HepG2 (cell line): ENCODE data around the gene ANO2. TPM values are rescaled to one million over a fixed set of nuclear protein-coding genes. Genes with fewer than 3 reads are reported as not detected.

Experiments
- ATAC-seq: fragments of 200-7000 bp; cut with Tn5 transposase; 3 replicates; pipeline ENCODE4 v1.9.1; 2020; ENCODE audit warnings: mild to moderate bottlenecking, moderate library complexity
- BruUV-seq: library from RNA; stranded (reverse); fragments of 400-500 nt; replicated peaks from 2 replicates; lab custom pipeline; 2021; lab: Mats Ljungman, UMichigan
- CTCF ChIA-PET: fragments of 300-600 bp; formaldehyde crosslinking; extraction: SDS; loops from one replicate; lab custom pipeline; 2021; ENCODE audit warnings: low total read pairs, inconsistent platforms, low intra/inter-chr PET ratio; lab: Yijun Ruan, JAX
- POLR2A ChIA-PET: fragments of 350-600 bp; sonication (Branson Sonifier 250); formaldehyde crosslinking; loops from one replicate; lab custom pipeline; 2020; ENCODE audit warnings: antibody characterized with exemption, inconsistent platforms; lab: Yijun Ruan, JAX
- DNase-seq: peaks from one replicate; pipeline ENCODE4 v3.0.0-alpha.2; 2015; ENCODE audit warnings: low spot score
- FAIRE-seq: peaks from 3 replicates; lab custom pipeline; 2011; peaks lifted over from hg19 to GRCh38; lab: Jason Lieb, UNC
- H2AFZ ChIP-seq: one replicate; pipeline ENCODE4 v1.6.1; 2011; ENCODE audit warnings: low read length, inconsistent platforms
- H3K27ac ChIP-seq: fragments of 300-600 bp; 3 replicates; pipeline ENCODE4 v1.8.0; 2011; ENCODE audit warnings: mixed run types, mild to moderate bottlenecking, mixed read lengths, low read length, inconsistent platforms; ENCODE audit not compliant: insufficient read depth; ENCODE audit errors: extremely low read length
- H3K27me3 ChIP-seq, 2 experiments: fragments of 200-600 bp in 1 of 2; 2 replicates in 1 of 2; 3 replicates in 1 of 2; pipeline versions ENCODE4 v1.6.0 to v1.8.0; 2011; ENCODE audit warnings: low read length in 2 of 2, mild to moderate bottlenecking in 2 of 2, moderate library complexity in 2 of 2, inconsistent platforms in 1 of 2; ENCODE audit not compliant: insufficient read depth in 2 of 2, control insufficient read depth in 1 of 2
- H3K36me3 ChIP-seq, 2 experiments: fragments of 200-600 bp in 1 of 2; replicated peaks in 1 of 2; 2 replicates in 1 of 2; 3 replicates in 1 of 2; pipeline versions ENCODE4 v1.5.1 to v1.8.0; 2011; ENCODE audit warnings: low read length in 2 of 2, inconsistent platforms in 1 of 2; ENCODE audit not compliant: insufficient read depth in 2 of 2, control insufficient read depth in 1 of 2
- H3K4me1 ChIP-seq: 2 replicates; pipeline ENCODE4 v1.5.1; 2012; ENCODE audit warnings: low read length, inconsistent platforms; ENCODE audit not compliant: insufficient read depth
- H3K4me2 ChIP-seq: 2 replicates; pipeline ENCODE4 v1.6.0; 2011; ENCODE audit warnings: low read depth, low read length, inconsistent platforms
- H3K4me3 ChIP-seq, 3 experiments: fragments of 200-600 bp in 1 of 3; sonication (generic), shearing (Covaris generic) in 1 of 3; replicated peaks in 1 of 3; 2 replicates each; pipeline ENCODE4 v1.5.1; 2011 to 2016; ENCODE audit warnings: low read length in 3 of 3, inconsistent platforms in 2 of 3, low read depth in 2 of 3, mild to moderate bottlenecking in 2 of 3, control low read depth in 1 of 3, mixed read lengths in 1 of 3; ENCODE audit not compliant: insufficient read depth in 1 of 3
- H3K79me2 ChIP-seq: one replicate; pipeline ENCODE4 v1.6.1; 2011; ENCODE audit warnings: low read length, inconsistent platforms; ENCODE audit not compliant: insufficient read depth
- H3K9ac ChIP-seq: 2 replicates; pipeline ENCODE4 v1.6.0; 2011; ENCODE audit warnings: mild to moderate bottlenecking, low read depth, low read length, inconsistent platforms; ENCODE audit not compliant: insufficient read depth
- H3K9me3 ChIP-seq: 2 replicates; pipeline ENCODE4 v1.5.1; 2012; ENCODE audit warnings: mild to moderate bottlenecking, low read length
- H4K20me1 ChIP-seq: 2 replicates; pipeline ENCODE4 v1.6.0; 2011; ENCODE audit warnings: inconsistent platforms, mild to moderate bottlenecking, low read length, moderate library complexity; ENCODE audit not compliant: insufficient read depth
- FOXP1 ChIP-seq, 2 experiments: fragments of 450-650 bp in 1 of 2; IDR thresholded peaks; 2 replicates each; pipeline ENCODE4 v1.6.1; 2017 to 2018; ENCODE audit warnings: antibody characterized with exemption in 1 of 2
- NPAS2 ChIP-seq: sonication (generic); formaldehyde crosslinking; IDR thresholded peaks from 2 replicates; pipeline ENCODE4 v1.8.0; 2022; ENCODE audit warnings: mild to moderate bottlenecking, missing genetic modification reagents, borderline replicate concordance
- RNF219 ChIP-seq: sonication (generic); formaldehyde crosslinking; IDR thresholded peaks from 2 replicates; pipeline ENCODE4 v1.5.0; 2020; ENCODE audit warnings: mild to moderate bottlenecking, missing genetic modification reagents
- SAP130 ChIP-seq: IDR thresholded peaks from 2 replicates; pipeline ENCODE4 v1.6.1; 2016; ENCODE audit warnings: low read depth
- ZNF101 ChIP-seq: sonication (generic); formaldehyde crosslinking; IDR thresholded peaks from 2 replicates; pipeline ENCODE4 v1.4.0; 2020; ENCODE audit warnings: mild to moderate bottlenecking, low read depth, missing genetic modification reagents, borderline replicate concordance
- ZNF773 ChIP-seq: sonication (generic); formaldehyde crosslinking; IDR thresholded peaks from 2 replicates; pipeline ENCODE4 v1.4.0; 2020; ENCODE audit warnings: missing genetic modification reagents, borderline replicate concordance
- ZNF780A ChIP-seq: sonication (generic); formaldehyde crosslinking; IDR thresholded peaks from 2 replicates; pipeline ENCODE4 v1.8.0; 2022; ENCODE audit warnings: mild to moderate bottlenecking, missing genetic modification reagents, moderate library complexity
- WGBS: methylation state at CpG from one replicate; pipeline ENCODE4 v1.1.6; 2017; ENCODE audit warnings: low lambda C conversion rate; 5-methylcytosine and 5-hydroxymethylcytosine counted together
- in situ Hi-C: cut with HindIII; loops from 2 replicates; pipeline ENCODE4 v1.10.0; 2017; ENCODE audit warnings: low pct_unique_long_range_greater_than_20kb; ENCODE audit not compliant: extremely low pct_ligation_motif_present
- intact Hi-C: fragments of 100-400 bp; cut with micrococcal nuclease; formaldehyde crosslinking; loops from one replicate; pipeline ENCODE4 v1.10.0; 2022; ENCODE audit not compliant: unreplicated experiment
- polyA plus RNA-seq, 8 experiments: library from polyadenylated mRNA; depleted of rRNA in 3 of 8; stranded (reverse) in 7 of 8; unstranded in 1 of 8; fragments of >200 nt; fragmentation: Illumina TruSeq in 4 of 8; extraction: Trizol in 4 of 8; gene quantifications; 2 replicates each; pipeline versions ENCODE4 v1.2.1 to v1.2.3, GENCODE V29; 2011 to 2016; ENCODE audit warnings: low read depth in 4 of 8, missing spikeins in 1 of 8, mixed read lengths in 1 of 8; ENCODE audit not compliant: insufficient read depth in 1 of 8
- total RNA-seq, 5 experiments: library from RNA; depleted of rRNA; stranded (reverse); fragments of >200 nt; fragmentation: Illumina TruSeq; extraction: Trizol; gene quantifications; 2 replicates each; pipeline ENCODE4 v1.2.3, GENCODE V29; 2016; ENCODE audit warnings: low read depth in 1 of 5

The ANO2 gene
- total and polyA plus RNA-seq, 2 of the 13 experiments (the other 11 are each of a cell fraction or from before 2014, with no cell fraction given) = 0.18 TPM; not detected in 1

DNA sequence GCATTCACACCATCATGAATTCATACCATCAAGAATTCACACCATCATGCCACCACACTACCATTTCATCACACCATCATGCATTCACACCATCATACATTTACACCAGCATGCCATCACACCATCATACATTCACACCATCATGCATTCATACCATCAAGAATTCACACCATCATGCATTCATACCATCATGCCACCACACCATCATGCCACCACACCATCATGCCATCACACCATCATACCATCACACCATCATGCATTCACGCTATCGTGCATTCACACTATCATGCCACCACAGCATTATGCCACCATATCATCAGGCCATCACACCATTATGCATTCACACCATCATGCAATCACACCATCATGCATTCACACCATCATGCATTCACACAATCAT lies 79.7 kb downstream of the ANO2 start:
- no peak for TF ChIP-seq ZNF773 (CRISPR knock-in tag)
- 0 out of 2 replicates have a peak, but pooled peaks have one; percentile 12 for TF ChIP-seq FOXP1 (IDR thresholded peaks at IDR 0.05)
- no peak for TF ChIP-seq FOXP1 (CRISPR knock-in tag; IDR thresholded peaks at IDR 0.05)
- Histone ChIP-seq H3K9me3 (no peaks in the 10 kb centered on the region), H4K20me1 (no peaks in the 10 kb centered on the region), H3K4me2 (no peak overlapping the region), H3K4me1 (no peaks in the 10 kb centered on the region), H3K79me2 (no peaks in the 10 kb centered on the region), H3K27ac (no peak overlapping the region), H3K36me3 (no peaks in the 10 kb centered on the region), H3K4me3 (no peak overlapping the region), H3K27me3 (peaks cover 0 to 9% of the 10 kb centered on the region in 2 experiments; a peak in 2 of 5 replicates), H3K9ac (no peak overlapping the region), H2AFZ (no peak overlapping the region)
- DNase-seq = no peak
- in situ Hi-C loops = no loop called here
- ChIA-PET CTCF (no interaction called here), POLR2A (no interaction called here)
- no peak for FAIRE-seq
- ATAC-seq = no peak
- WGBS = 0% methylated on average over 2 of the region's 2 CpGs
- no TSS peak for BruUV-seq
- intact Hi-C loops = no loop called here

GRCh38 chr12:5864972-5865371 lies 80.1 kb downstream of the ANO2 start:
- 0% methylated on average over 1 of the region's 1 CpG for WGBS

More at GRCh38 chr12:5864972-5865371, 80.1 kb downstream of the ANO2 start:
- no peak for ATAC-seq
- intact Hi-C loops (no loop called here), in situ Hi-C loops (no loop called here)
- Histone ChIP-seq H3K79me2 (no peaks in the 10 kb centered on the region), H3K27me3 (peaks cover 0 to 9% of the 10 kb centered on the region in 2 experiments; a peak in 2 of 5 replicates), H3K36me3 (no peaks in the 10 kb centered on the region), H4K20me1 (no peaks in the 10 kb centered on the region), H3K4me3 (no peak overlapping the region), H3K4me2 (no peak overlapping the region), H3K4me1 (no peaks in the 10 kb centered on the region), H3K9ac (no peak overlapping the region), H3K9me3 (no peaks in the 10 kb centered on the region), H2AFZ (no peak overlapping the region), H3K27ac (no peak overlapping the region)
- CTCF ChIA-PET = no interaction called here
- POLR2A ChIA-PET = no interaction called here
- BruUV-seq = no TSS peak
- no peak for DNase-seq
- TF ChIP-seq NPAS2 (no peak), RNF219 (CRISPR knock-in tag) (no peak), ZNF780A (CRISPR knock-in tag) (no peak), ZNF101 (CRISPR knock-in tag) (no peak), SAP130 (no peak)
- FAIRE-seq = no peak
